ENCODE data around the gene PLXNA2.

Gene PLXNA2

DNA sequence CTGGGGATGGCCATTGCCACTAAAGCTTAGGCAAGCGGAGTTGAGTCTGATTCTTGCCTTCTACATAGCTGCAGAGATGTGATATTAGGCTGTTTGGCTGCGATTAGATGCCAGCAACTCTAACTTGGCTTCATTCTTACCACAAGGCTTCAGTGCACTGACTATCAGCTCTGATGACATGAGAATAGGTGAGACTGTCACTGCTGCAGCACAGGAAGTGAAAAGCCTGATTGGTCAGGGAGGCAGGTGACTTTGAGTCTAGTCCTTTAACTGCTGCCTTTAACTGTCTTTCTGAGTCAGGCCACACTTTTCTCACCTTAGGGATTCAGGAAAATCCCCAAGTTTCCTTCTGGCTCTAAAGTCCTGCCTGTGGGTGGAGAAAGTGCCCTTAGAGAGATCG is 14.1 kb upstream of the PLXNA2 start:
- TF ChIP-seq, protein P1, sequence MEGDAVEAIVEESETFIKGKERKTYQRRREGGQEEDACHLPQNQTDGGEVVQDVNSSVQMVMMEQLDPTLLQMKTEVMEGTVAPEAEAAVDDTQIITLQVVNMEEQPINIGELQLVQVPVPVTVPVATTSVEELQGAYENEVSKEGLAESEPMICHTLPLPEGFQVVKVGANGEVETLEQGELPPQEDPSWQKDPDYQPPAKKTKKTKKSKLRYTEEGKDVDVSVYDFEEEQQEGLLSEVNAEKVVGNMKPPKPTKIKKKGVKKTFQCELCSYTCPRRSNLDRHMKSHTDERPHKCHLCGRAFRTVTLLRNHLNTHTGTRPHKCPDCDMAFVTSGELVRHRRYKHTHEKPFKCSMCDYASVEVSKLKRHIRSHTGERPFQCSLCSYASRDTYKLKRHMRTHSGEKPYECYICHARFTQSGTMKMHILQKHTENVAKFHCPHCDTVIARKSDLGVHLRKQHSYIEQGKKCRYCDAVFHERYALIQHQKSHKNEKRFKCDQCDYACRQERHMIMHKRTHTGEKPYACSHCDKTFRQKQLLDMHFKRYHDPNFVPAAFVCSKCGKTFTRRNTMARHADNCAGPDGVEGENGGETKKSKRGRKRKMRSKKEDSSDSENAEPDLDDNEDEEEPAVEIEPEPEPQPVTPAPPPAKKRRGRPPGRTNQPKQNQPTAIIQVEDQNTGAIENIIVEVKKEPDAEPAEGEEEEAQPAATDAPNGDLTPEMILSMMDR (IDR thresholded peaks at IDR 0.05; ENCODE audit: low read depth, low read length): no peak
- no peaks in the 10 kb centered on the region for H3K36me3 ChIP-seq
- no peak for DNase-seq
- no peaks in the 10 kb centered on the region for H3K9me3 ChIP-seq
- no peaks in the 10 kb centered on the region for H3K27me3 ChIP-seq
- H3K4me1 ChIP-seq: peaks cover 14% of the 10 kb centered on the region
- H3K4me3 ChIP-seq (ENCODE audit: low read depth, low read length): no peak overlapping the region

- TF ChIP-seq, protein P1 (IDR thresholded peaks at IDR 0.05; ENCODE audit: low read depth, low read length): no peak
- Histone ChIP-seq H3K27me3 (no peaks in the 10 kb centered on the region), H3K4me3 (ENCODE audit: low read depth, low read length) (no peak overlapping the region), H3K9me3 (no peaks in the 10 kb centered on the region), H3K4me1 (peaks cover 16% of the 10 kb centered on the region), H3K36me3 (no peaks in the 10 kb centered on the region)
- DNase-seq: no peak
Observed at GRCh38 chr1:208257351-208257750, 13.2 kb upstream of the PLXNA2 start.

DNA sequence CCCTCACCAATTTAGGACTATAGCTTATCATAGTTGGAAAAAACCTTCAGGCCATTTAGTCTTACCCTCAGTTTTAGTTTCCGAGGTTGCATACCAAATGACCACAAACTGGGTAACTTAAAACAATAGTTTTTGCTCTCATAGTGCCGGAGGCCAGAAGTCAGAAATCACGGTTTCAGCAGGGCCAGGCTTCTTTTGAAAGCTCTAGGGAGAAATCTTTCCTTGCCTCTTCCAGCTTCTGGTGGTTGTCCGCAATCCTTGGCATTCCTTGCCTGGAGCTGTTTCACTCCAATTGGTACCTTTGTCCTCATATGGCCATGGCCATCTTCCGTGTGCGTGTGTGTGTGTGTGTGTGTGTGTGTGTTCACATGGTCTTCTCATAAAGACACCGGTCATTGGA is 12.4 kb upstream of the PLXNA2 start:
- DNase-seq: no peak
- no peaks in the 10 kb centered on the region for H3K9me3 ChIP-seq
- no peaks in the 10 kb centered on the region for H3K36me3 ChIP-seq
- no peaks in the 10 kb centered on the region for H3K27me3 ChIP-seq
- TF ChIP-seq, protein P1 (IDR thresholded peaks at IDR 0.05; ENCODE audit: low read depth, low read length): no peak
- H3K4me1 ChIP-seq: peaks cover 19% of the 10 kb centered on the region
- H3K4me3 ChIP-seq (ENCODE audit: low read depth, low read length): no peak overlapping the region

- Histone ChIP-seq H3K4me3 (ENCODE audit: low read depth, low read length) (no peak overlapping the region), H3K27me3 (no peaks in the 10 kb centered on the region), H3K36me3 (no peaks in the 10 kb centered on the region), H3K4me1 (peaks cover 24% of the 10 kb centered on the region), H3K9me3 (no peaks in the 10 kb centered on the region)
- peak; percentile 55 for DNase-seq
- TF ChIP-seq, protein P1 (IDR thresholded peaks at IDR 0.05; ENCODE audit: low read depth, low read length): no peak
Observed at GRCh38 chr1:208256091-208256490, 11.9 kb upstream of the PLXNA2 start.

GRCh38 chr1:208254862-208255261 is 10.7 kb upstream of the PLXNA2 start:
- Histone ChIP-seq H3K27me3 (no peaks in the 10 kb centered on the region), H3K36me3 (no peaks in the 10 kb centered on the region), H3K9me3 (no peaks in the 10 kb centered on the region), H3K4me3 (ENCODE audit: low read depth, low read length) (no peak overlapping the region), H3K4me1 (peaks cover 31% of the 10 kb centered on the region)
- TF ChIP-seq, protein P1 (IDR thresholded peaks at IDR 0.05; ENCODE audit: low read depth, low read length): no peak
- DNase-seq: no peak

DNA sequence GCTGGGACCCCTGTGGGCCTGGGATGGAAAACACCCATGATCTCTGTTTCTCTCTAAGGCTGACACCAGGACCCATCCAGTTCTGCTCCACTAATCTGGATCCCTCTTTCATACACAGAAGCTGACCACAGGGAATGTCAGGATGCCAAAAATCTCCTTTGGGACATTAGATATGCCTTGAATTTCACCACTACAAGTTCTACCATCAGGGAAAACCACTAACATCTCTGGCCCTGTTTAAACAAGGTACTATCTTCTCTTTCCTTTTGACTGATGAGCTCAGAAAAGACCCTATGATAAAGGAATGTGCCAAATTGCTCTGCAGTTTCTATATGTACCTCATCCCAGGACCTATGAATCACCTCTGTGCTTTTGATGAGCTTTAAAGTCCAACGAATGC is 10.2 kb upstream of the PLXNA2 start:
- TF ChIP-seq, protein P1 (IDR thresholded peaks at IDR 0.05; ENCODE audit: low read depth, low read length): no peak
- no peak overlapping the region for H3K4me3 ChIP-seq (ENCODE audit: low read depth, low read length)

More for the DNA sequence above, 10.2 kb upstream of the PLXNA2 start:
- DNase-seq: no peak
- Histone ChIP-seq H3K27me3 (no peaks in the 10 kb centered on the region), H3K9me3 (no peaks in the 10 kb centered on the region), H3K36me3 (no peaks in the 10 kb centered on the region), H3K4me1 (peaks cover 31% of the 10 kb centered on the region)

Data from BE2C (cell line).